ENCODE measurements around the gene DNAAF8.

Gene DNAAF8

GRCh38 chr16:4747906-4748681 lies 13.8 kb downstream of the DNAAF8 start:
- TF ChIP-seq CTCF (conservative IDR thresholded peaks at IDR 0.05; ENCODE audit: low read length) = no peak
- no peak overlapping the region for H3K4me3 ChIP-seq (ENCODE audit: low read length)
- DNase-seq (ENCODE audit: low read depth) = no peak

GRCh38 chr16:4748682-4749411 lies 14.5 kb downstream of the DNAAF8 start:
- TF ChIP-seq CTCF (conservative IDR thresholded peaks at IDR 0.05; ENCODE audit: low read length) = no peak
- no peak overlapping the region for H3K4me3 ChIP-seq (ENCODE audit: low read length)
- no peak for DNase-seq (ENCODE audit: low read depth)

- DNase-seq (ENCODE audit: low read depth) = no peak
- no peak overlapping the region for H3K4me3 ChIP-seq (ENCODE audit: low read length)
- no peak for TF ChIP-seq CTCF (conservative IDR thresholded peaks at IDR 0.05; ENCODE audit: low read length)
These were observed 15.4 kb downstream of the DNAAF8 start for GRCh38 chr16:4749700-4750257.

- H3K4me3 ChIP-seq (ENCODE audit: low read length) = no peak overlapping the region
- DNase-seq (ENCODE audit: low read depth) = no peak
- no peak for TF ChIP-seq CTCF (conservative IDR thresholded peaks at IDR 0.05; ENCODE audit: low read length)
These were observed 16.6 kb downstream of the DNAAF8 start for GRCh38 chr16:4750896-4751295.

GRCh38 chr16:4752351-4753100 lies 18.2 kb downstream of the DNAAF8 start:
- no peak overlapping the region for H3K4me3 ChIP-seq (ENCODE audit: low read length)
- no peak for DNase-seq (ENCODE audit: low read depth)
- TF ChIP-seq CTCF (conservative IDR thresholded peaks at IDR 0.05; ENCODE audit: low read length) = no peak

GRCh38 chr16:4753227-4753626 lies 18.9 kb downstream of the DNAAF8 start:
- TF ChIP-seq CTCF (conservative IDR thresholded peaks at IDR 0.05; ENCODE audit: low read length) = no peak

More at GRCh38 chr16:4753227-4753626, 18.9 kb downstream of the DNAAF8 start:
- no peak overlapping the region for H3K4me3 ChIP-seq (ENCODE audit: low read length)
- no peak for DNase-seq (ENCODE audit: low read depth)
